T-helper 22 cell (primary cell): Measurements from ENCODE around the gene STING1.
"Not testable (repeated sequence)": the region's sequence is repeated elsewhere in the genome, so short reads cannot be mapped to it uniquely, and the experiment has no call there.

Experiments
- DNase-seq: peaks from one replicate; pipeline ENCODE4 v3.0.0-alpha.2; 2020; ENCODE audit warnings: low read depth

The STING1 gene

GRCh38 chr5:139462586-139463276, 19.8 kb downstream of the STING1 start, which contains the start of gene ECSCR:
Gene ECSCR, minus strand, starts transcription at chr5:139462743. Its CDS starts 73 bp downstream, at chr5:139462670.
- DNase-seq = no peak

GRCh38 chr5:139461698-139462097, 20.9 kb downstream of the STING1 start:
- DNase-seq = no peak

GRCh38 chr5:139461176-139461575, 21.4 kb downstream of the STING1 start:
- DNase-seq = no peak

GRCh38 chr5:139460455-139460854, 22.1 kb downstream of the STING1 start:
- DNase-seq = no peak

DNA sequence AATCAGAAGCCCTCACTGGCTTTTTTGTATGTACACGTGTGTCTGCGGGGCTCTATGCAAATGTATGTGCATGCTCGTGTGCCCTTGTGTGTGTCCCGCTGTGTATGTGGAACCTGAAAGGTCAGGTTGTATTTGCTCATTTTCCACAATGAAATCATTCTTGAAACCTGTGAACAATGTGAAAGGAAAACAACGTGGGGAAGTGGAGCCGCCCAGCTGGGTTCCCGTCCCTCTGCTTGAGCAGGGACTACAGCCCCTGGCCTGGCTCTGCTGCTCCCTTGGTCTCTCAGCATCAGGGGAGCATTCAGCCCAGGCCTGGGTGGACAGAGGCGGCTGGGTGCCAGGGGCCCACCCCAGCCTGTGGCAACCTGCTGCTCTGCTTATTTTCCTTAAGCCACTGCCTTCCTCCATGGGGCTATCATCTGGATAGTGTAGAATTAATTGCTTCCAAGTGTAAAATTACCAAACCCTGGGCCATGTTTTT, 23.1 kb downstream of the STING1 start:
- DNase-seq = no peak

DNA sequence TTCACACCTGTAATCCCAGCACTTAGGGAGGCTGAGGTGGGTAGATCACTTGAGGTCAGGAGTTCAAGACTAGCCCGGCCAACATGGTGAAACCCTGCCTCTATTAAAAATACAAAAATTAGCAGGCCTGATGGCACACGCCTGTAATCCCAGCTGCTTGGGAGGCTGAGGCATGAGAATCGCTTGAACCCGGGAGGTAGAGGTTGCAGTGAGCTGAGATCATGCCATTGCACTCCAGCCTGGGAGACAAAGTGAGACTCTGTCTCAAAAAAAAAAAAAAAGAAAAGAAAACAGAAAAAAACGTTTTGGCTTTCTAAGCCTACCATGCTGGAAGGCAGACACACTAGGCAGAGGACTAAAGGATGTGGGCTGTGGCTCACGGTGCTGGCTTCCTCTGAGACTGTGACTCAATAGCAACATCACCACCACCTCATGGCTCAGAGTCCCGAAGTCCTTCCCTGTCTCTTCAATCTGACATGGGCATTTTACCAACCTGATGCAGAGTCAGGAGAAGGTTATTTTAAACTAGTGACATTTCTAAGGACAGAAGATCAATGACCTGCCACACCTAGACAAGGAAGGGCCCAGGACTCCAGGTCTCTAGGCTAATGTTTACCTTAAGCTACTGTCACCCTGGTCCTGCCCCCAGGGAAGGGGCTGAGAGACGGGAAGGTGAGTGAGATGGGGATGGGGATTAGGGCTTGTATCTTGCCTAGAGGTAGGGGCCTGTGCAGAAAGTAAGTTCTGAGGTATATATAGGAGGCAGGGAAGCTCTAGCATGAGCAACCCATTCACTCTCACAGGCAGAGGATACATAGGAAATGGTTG, 23.8 kb downstream of the STING1 start:
- peak; percentile 84 for DNase-seq

GRCh38 chr5:139457653-139458306, 24.8 kb downstream of the STING1 start:
- no peak for DNase-seq

- DNase-seq = no peak
Observed at GRCh38 chr5:139457241-139457640, 25.3 kb downstream of the STING1 start.

- DNase-seq = no peak
Observed at GRCh38 chr5:139456776-139457175, 25.8 kb downstream of the STING1 start.

DNA sequence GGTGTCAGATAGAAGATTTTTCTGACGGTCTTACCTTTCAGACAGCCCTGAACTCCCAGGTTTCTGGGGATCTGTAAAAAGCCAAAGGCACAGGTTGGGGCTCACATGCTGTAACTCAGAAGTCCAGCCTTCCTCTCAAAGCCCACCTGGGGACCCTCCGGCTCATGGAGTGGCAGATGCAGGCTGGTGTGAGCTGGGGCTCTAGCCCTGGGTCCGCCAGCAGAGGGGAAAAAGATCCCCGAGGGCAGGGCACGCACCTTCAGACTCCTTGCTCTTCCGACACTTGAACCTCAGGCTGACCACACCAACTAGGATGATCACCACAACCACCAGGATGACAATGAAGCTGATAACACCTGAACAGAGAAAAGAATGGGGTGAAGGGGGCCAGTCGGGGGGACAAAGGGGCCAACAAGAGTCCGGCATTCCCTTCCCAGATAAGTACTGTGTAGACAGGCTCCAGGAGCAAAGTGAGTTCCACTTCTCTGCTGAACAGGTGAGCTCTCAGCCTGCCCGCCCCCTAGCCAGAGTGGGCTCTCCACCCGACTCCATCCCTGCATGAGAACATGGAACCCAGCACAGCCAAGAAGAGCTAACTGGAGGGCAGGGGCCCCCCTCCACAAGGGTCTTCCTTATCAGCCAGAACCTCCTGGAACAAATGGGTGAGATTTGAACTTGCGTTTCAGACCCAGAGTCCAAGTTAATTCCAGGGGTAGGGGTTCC, 27.8 kb downstream of the STING1 start:
- no peak for DNase-seq

GRCh38 chr5:139453683-139454567, 28.6 kb downstream of the STING1 start:
- no peak for DNase-seq

GRCh38 chr5:139451878-139452660, 30.5 kb downstream of the STING1 start:
- no peak for DNase-seq

- DNase-seq = no peak
Observed at GRCh38 chr5:139451176-139451575, 31.4 kb downstream of the STING1 start.

GRCh38 chr5:139446956-139447779, 35.4 kb downstream of the STING1 start:
- no peak for DNase-seq

DNA sequence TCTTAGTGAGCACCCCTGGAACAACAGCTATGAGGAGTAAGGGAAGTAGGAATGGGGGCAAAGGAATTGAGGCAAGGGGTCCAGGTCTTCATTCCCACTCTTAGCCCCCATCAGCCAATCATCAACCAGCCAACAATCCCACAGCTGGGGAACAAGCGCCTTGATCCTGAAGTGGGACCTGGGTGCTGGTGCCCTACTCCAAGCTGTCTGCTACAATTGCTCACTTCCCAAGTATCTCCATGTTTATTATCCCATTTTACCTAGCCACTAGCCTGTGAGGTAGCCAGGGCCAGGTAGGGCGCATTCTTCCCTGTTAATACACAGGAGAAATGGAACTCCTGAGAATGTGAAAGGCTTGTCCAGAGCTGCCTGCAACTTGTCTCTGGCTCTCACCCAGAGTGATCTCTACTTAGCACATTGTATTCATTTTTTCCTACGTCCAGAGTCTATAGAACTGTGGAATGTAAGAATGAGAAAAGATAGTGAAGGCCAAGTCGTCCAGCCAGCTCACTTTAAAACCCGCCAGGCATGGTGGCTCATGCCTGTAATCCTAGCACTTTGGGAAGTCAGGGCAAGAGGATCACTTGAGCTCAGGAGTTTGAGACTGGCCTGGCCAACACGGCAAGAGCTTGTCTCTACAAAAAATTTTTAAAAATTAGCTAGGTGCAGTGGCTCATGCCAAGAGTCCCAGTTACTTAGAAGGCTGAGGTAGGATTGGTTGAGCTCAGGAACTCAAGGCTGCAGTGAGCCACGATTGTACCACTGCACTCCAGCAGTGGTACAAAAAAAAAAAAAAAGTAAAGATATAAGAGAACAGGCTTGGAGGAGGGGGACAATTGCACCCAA, 37.0 kb downstream of the STING1 start:
- no peak for DNase-seq

- peak; percentile 44 for DNase-seq
Observed at GRCh38 chr5:139443831-139444453, 38.6 kb downstream of the STING1 start.

GRCh38 chr5:139440416-139440815, 42.1 kb downstream of the STING1 start:
- not testable (repeated sequence) for DNase-seq
